Activated T-helper 1 cell treated with anti-CD3 and anti-CD28 coated beads, Interleukin-2, amount 50 U/mL, for 16 hours (primary cell): Measurements from ENCODE around the gene NPBWR2.
"Not testable (repeated sequence)": the region's sequence is repeated elsewhere in the genome, so short reads cannot be mapped to it uniquely, and the experiment has no call there.

ENCODE experiments used
- DNase-seq, 2 donors: peaks; one replicate each; pipeline ENCODE4 v3.0.0-alpha.2; 2020; ENCODE audit warnings: low read depth in 1 of 2, low spot score in 1 of 2

NPBWR2 gene

DNA sequence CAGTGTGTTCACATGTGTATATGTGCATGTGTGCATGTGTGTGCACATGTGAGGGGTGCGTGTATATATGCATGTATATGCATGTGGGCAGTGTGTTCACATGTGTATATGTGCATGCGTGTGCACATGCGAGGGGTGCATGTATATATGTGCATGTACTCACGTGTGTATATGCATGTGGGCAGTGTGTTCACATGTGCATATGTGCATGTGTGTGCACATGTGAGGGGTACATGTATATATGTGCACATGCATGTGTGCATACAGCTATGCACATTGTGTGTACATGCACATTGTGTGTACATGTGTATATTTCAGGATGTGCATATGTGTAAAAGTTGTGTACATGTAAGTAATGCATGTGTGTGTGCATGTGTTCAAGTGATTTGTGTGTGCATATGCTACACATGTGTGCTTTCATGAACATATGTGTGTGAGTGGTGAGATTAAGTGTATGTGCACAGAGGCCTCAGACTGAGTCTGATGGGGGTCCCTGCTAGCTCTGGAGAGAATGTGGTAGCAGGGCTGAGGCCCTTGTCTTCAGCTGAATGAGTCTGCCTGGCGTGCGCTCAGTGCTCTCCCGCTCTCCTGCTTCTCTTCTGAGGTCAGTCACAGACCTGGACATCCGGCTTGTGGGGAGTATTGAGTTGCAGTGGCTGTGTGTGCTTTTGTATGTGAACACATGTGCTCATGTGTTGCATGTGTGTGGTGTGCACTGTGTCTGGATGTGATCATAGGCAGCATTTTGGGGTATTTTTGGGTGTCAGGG is 37.0 kb upstream of the NPBWR2 start:
- DNase-seq: no peak

DNA sequence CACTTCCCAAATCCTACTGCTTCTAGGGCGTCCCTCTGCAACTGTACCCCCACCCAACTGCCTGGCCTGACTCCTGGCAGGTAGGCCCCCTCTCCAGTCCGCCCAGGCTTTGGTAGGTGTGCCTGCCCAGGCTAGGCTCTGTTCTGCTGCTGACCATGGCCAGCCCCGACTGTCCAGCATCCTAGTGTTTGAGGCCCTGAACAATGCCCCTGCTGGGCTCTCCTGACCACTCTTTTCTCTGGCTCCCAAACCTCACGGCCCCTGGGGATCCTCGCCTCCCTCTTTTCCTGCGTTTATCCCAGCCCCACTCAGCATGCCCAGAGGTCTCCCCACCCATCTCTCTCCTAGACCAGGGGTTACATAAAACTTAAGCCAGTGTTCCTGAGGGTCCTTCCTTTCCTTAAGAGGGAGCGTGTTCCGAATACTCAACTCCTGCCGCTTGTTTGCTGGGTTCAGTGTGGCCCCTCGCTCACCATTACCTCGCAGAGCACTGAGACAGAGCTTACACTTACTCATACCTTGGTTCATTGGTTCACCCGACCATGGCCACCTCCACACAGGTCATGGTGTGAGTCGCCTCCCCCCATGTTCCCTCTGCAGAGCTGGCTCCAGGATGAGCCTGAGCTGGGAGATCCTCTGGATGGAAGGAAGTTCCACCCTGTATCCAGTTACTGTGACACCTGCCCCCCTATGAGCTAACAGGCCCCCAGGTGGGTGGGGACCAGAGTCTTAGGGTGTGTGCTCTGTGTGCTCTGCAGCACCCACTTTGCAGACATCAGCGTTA is 35.8 kb upstream of the NPBWR2 start:
- no peak for DNase-seq

DNA sequence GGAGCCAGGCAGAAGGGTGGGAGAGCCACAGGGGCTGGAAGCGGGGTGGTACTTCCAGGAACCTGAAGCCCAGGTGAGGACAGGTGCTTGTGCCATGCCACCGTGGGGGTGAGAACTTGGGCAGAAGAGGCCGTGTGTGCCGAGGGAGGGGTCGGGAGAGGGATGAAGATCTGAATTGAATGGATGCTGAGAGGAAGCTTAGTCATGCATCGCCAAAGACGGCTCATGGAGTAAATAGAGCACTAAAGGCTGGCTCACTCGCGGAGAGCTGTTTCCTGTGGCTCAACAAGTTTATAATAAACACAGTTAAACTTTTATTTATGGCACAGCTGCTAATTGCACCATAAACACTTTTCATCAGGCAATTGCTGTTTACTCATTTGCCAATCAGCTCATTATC is 35.2 kb upstream of the NPBWR2 start:
- DNase-seq: no peak

DNA sequence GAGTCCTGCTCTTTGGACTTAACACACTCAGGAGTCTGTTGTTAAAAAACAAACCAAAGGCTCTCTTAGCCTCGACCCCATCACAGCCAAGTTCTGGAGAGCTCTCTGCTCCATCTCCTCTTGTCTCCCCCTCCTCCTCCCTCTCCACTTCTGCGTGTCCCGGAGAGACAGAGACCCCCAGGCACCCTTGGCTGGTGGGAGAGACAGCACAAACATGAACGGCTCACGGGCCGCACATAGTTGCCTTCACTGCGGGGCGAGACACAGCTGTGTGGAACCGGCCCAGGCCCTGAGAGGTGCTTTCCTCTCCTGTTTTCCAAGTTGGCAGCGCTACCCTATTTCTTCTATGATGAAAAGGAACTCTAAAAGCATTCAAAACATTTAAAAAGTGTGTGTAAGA is 33.6 kb upstream of the NPBWR2 start:
- no peak for DNase-seq

DNA sequence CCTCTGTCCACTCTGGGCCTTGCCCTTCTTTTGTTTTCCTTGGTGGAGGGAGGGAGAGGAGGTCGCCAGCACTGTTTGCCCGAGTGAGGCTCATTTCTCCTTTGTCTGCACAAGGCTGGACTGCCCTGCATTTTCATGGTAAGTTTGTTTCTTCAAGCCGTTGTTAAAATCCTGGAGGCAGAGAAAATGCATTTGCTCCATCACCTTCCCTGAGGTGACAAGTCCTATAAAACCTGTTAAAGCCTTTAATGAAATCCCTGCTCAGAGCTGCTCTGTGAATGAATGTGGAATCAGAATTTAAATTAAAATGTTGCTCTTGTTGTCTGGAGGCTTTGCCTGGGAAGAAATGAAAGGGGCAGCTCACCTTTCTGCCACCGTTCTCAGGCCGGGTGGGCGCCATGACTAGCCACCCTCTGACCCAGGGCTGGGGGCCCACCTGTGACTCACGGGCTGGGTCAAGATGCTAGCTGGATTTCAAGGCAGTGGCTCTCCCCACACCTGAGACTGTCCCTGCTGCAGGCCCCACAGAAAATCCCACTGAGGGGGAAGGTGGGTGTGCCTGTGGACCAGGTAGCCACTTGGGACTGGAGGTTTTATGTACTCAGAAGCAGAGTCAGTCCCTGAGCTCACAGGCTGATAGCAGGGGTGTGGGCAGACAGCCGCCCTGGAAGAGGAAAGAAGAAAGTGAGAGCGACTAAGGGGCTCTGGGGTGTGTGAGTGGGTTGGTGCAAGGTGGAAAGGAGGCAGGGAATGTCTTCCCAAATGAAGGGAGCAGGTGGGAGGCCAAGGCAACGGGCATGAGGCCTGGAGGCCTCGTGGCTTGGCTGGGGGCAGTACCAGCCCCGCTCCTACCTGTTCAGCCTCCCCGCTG is 32.9 kb upstream of the NPBWR2 start:
- no peak for DNase-seq

DNA sequence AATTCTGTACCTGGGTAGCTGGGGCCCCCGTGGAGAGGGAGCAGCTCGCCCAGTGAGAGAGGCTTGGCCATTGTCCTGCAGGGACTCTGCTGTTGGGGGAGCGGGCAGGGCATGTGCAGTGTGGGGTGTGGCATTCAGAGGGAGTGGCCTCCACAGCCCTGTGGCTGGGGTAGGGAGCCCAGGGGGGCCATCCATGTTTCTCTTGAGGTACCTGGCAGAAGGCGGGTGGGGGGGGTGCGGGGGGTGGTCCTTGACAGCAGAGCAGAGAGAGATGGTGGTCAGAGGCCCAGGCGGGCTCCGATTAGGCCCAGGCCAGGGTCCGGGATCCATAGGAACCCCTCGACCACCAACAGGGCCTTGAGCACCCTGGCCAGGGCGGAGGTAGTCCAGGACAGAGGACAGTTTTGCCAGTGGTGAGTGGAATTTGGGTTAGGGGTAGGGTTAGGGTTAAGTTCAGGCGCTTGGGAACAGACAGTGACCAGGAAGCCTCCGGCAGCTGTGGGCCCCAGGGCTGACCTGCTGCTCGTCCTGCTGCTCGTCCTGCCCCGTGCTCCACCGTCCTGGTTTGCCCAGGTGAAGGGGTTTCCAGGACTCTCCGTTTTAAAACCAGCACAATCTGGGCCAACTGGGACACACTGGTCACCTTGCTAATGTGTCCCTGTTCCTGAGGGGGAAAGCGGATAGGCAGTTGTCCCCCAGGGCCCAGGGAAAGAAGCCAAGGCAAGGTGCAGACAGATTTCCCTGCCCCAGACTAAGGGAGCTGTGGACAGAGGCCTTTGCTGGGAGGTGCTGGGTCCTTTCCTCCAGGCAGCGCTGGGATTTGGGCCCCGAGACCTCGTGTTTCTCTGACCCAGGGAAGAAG is 32.1 kb upstream of the NPBWR2 start:
- DNase-seq: no peak

DNA sequence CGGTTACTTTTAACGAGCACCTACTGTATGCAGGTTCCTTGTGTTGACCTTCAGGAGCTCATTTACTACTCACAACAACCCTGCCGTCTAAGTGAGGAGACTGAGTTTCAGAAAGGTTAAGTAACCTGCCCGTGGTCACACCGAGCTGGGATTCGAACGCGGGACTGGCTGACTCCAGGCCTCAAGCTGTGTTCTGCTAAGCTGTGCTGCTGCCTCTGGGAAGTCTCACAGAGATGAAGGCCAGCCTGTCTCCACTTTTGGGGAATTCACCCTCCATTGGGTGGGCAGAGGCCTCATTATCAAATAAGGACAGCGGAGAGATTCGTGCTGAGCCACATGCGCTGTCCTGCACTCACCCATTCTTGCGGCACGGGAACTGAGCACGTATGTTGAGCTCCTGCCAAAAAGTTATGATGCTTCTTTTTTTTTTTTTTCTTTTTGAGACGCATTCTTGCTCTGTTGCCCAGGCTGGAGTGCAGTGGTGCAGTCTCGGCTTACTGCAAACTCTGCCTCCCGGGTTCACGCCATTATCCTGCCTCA is 31.0 kb upstream of the NPBWR2 start:
- DNase-seq: no peak

DNA sequence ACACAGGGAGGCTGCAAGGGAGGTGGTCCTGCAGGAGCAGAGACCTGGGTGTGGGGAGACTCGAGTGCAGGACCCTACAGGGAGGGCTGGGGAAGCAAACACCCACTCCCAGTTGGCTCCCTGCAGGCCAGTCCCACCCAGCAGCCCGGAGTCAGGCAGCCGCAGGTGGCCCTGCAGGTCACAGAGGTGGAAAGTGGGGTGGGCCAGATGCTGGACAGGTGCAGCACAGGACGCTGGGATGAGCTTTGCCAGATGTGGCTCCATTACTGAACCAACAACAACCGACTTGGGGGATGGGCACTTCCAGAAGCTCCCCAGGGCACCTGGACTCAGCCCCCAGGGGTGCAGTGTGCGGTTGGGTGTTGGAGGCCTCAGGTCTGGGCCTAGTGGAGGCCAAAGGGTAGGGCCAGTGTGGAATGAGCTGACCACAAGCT is 30.2 kb upstream of the NPBWR2 start:
- no peak for DNase-seq

DNA sequence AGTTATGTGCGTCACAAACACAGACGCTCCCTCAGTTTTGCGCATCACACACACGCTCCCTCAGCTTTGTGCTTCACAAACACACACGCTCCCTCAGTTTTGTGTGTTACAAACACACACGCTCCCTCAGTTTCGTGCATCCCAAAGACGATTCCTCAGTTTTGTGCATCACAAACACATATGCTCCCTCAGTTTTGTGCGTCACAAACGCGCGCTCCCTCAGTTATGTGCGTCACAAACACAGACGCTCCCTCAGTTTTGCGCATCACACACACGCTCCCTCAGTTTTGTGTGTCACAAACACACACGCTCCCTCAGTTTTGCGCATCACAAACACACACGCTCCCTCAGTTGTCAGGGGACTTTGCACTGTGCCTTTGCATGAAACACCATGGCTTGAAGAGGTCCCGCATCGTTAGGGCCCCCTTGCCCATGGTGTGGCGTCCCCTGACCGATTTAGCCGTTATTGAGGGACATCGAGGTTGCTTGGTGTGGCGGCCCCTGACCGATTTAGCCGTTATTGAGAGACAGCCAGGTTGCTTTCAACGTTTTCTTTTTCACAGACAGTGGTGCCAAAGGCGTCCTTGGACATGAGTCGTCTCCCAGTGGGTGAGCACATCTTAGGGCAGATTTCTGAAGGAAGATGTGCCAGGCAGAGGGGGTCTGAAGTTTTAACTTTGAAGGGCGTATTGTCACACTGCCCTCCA is 28.8 kb upstream of the NPBWR2 start:
- DNase-seq: no peak

DNA sequence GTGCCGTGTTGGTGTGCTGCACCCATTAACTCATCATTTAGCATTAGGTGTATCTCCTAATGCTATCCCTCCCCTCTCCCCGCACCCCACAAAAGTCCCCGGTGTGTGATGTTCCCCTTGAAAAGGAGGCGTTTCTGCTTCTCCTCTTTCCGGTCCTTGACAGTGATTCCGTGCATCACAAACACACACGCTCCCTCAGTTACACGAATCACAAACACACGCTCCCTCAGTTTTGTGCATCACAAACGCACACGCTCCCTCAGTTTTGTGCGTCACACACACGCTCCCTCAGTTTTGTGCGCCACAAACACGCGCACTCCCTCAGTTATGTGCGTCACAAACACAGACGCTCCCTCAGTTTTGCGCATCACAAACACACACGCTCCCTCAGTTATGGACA is 27.4 kb upstream of the NPBWR2 start:
- DNase-seq: not testable (repeated sequence)

DNA sequence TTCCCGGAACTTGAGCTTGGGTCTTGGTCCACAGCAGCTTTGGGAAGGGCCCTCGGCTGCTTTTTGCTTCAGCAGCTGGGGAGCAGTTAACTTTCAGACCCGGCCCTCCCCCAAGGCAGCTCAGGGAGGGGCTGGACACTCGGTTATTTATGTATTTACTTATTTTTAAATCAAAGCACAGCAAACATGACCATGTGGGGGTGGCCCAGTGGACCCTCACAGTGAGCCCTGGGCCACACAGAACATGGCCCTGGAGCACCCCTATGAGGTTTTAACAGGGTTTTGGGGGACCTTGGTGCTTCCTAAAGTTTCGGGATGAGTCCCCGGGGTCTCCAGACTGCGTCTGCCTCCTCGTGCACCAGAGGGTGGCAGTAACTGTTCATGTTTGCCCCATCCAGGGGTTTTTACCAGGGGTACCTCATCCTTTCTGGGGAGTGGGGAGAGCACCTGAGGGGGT is 26.6 kb upstream of the NPBWR2 start:
- DNase-seq: no peak

DNA sequence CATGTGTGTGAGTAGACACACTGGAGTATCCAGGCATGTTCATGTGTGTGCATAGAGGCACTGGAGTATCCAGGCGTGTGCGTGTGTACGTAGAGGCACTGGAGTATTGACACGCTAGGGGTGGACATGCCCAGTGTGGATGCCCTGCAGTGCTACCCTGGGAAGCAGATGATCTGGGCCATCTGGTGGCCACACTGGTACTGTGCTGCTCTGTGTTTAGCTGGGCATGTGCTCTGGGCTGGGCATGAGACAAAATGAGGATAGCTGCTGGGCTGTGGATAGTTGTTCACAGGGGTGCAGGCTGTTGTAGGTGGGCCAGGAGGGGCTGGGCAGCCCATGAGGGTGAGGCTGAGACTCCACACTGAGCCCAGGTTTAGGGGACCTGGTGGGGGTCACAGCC is 24.0 kb upstream of the NPBWR2 start:
- DNase-seq: no peak

DNA sequence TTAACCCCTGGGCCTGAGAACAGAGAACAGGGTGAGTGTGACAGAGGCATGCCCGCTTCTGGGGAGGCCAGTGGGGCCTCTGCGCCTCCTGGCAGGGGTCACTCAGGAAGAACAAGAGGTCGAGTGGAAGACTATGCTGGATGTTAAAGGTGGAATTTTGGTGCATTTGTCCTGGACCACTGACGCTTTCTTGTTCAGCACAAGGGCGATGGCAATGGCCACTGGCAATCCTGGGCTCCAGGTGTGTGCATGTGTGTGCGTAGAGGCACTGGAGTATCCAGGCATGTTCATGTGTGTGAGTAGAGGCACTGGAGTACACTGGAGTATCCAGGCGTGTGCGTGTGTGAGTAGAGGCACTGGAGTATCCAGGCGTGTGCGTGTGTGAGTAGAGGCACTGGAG is 23.5 kb upstream of the NPBWR2 start:
- DNase-seq: no peak

DNA sequence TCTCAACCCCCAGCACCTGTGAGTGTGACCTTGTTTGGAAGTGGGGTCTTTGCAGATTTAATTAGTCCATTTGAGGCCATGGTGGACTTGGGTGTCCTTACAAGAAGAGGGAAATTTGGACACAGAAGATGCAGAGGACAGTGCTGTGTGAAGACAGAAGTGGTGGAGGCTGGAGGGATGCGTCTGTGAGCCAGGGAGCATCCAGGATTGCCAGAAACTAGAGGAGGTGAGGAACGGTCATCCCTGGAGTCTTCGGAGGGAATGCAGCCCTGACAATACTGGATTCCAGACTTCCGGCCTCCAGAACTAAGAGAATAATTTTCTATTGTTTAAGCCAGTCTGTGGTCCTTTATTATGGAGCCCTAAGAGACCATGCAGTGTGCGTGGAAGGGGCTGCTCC is 22.9 kb upstream of the NPBWR2 start:
- no peak for DNase-seq

DNA sequence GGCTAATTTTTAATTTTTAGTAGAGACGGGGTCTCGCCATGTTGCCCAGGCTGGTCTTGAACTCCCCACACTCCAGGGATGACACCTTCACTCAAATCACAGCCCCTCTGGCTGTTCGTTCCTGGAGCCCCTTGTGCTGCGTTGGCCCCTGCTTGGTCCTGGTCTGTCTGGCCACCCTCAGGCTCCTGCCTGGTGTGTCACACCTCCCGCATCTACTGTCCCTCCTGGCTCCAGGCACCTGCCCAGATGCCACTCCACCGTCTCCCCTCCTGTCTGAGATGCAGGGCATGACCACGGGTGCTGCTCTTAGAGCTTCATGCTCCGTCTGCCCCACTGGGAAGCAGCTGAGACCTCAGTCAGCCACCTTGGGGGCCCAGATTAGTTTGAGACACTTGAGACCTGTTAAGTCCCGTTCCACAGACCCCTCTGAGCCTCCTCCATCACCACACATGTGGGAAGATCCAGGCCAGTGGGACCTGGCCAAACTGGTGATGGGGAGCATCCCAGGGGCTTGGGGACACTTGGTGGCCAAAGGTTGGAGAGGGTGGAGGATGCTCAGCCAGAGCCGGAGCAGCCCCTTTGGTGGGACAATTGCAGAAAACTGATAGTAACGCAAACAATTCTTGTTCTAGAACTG is 21.9 kb upstream of the NPBWR2 start:
- no peak for DNase-seq

DNA sequence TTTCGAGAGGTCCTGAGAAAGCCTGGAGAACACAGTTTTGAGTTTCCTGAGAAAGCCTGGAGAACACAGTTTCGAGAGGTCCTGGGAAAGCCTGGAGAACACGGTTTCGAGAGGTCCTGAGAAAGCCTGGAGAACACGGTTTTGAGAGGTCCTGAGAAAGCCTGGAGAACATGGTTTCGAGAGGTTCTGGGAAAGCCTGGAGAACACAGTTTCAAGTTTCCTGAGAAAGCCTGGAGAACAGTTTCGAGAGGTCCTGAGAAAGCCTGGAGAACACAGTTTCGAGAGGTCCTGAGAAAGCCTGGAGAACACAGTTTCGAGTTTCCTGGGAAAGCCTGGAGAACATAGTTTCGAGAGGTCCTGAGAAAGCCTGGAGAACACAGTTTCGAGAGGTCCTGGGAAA is 16.2 kb upstream of the NPBWR2 start:
- DNase-seq: not testable (repeated sequence)

DNA sequence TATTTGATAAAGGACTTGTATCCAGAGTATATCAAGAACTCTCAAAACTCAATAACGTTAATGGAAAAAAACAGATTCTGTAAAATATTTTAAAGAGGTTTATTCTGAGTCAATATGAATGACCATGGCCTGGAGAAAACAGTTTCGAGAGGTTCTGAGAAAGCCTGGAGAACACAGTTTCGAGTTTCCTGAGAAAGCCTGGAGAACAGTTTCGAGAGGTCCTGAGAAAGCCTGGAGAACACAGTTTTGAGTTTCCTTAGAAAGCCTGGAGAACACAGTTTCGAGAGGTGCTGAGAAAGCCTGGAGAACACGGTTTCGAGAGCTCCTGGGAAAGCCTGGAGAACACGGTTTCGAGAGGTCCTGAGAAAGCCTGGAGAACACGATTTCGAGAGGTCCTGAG is 15.6 kb upstream of the NPBWR2 start:
- DNase-seq: not testable (repeated sequence)

DNA sequence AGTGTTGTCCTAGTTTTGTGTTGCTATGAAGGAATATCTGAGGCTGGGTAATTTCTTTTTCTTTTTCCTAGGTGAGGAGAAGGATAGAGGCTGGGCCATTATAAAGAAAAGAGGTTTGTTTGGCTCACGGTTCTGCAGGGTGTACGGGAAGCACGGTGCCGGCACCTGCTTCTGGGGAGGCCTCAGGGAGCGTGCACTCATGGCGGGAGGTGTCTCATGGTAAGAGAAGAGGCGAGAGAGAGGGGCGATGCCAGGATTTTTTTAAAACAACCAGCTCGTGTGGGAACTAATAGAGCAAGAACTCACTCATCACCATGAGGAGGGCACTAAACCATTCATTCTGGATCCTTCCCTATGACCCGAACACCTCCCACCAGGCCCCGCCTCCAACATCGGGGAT is 14.2 kb upstream of the NPBWR2 start:
- DNase-seq: no peak

DNA sequence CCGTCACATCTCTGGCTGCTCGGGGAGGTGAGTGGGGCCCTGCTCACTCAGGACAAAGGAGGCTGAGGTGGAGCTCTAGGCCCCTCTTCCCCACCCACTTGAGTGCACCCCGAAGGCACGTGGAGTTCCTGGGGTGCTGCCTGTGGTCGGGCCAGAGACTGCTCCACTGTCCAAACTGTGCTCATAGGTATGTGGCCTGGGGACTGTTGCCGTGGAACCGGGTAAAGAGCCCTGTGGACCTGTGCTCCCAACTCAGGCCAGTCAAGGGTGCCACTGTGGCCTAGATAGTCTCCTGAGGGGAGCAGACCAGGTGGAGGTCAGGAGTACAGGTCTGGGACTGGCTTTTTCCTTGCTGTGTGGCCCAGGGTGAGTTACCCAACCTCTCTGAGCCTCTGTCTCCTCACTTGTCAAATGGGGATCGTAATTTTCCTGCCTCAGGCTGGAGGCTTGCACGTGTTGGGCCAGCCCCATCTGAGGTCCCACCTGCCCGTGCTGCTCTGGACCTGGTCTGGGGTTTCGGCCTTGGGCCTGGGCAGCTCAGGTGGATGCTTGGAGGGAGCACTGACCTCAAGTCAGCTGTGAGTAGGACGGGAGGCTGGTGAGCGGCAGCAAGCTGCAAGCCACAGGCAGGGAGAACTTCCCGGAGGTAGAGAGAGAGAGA is 12.4 kb upstream of the NPBWR2 start:
- peak in 1 of 2 donors; percentile 3 for DNase-seq
